ENCODE results near the gene SPATA2L.
"Not testable (repeated sequence)": the region's sequence is repeated elsewhere in the genome, so short reads cannot be mapped to it uniquely, and the experiment has no call there.

The SPATA2L gene

DNA sequence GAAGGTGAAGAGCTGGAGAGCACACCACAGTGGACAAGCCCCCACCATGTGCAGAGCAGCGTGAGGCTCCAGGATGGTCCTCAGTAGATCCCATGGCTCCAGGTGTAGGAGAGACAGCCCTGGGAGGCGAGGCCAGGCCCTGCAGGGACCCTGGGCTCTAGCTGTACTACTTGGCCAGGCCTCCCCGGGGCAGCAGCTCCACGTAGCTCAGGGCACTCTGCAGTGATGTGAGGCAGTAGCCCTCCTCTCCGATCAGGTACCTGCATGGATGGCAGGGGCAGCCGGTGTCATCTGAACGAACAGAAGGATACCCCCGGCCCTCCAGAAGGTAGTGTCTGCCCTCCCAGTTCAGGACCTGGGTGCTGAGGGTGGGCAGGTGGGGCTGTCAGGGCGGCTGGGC, 6.2 kb upstream of the SPATA2L start:
- DNase-seq (ENCODE audit: low spot score): no peak

DNA sequence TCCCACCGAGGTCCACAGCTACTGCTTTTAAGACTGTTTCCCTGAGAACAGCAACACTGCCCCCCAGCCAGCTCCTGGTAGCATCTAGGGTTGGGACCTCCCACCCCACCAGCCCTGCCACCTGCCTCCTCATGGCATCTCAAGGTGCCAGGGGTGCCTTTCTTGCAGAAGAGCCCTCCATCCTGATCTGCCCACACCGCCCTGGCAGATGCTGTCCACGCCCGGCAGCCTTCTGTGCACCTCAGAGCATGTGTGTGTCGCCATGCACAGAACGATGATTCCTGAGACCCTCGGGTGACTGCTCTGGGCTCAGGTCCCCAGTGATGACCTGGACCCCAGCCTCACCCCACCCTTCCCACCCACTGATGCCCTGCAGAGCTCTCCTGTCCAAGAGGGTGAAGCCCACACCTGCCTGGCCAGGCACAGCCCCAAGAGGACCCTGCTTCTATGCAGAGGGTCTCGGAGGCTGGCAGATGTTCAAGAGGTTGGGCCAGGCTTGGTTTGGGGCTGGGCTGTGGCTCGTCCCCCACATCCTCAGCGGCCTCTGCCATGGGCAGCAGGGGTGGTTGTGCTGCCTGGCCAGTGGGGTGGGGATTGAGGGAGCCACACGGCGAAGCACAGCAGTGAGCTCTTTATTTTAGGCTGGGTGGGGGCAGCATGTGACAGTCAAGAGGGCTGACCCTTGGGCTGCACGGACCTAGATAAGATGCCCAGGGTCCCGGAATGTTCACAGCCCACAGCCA, 5.2 kb upstream of the SPATA2L start:
- no peak for DNase-seq (ENCODE audit: low spot score)

DNA sequence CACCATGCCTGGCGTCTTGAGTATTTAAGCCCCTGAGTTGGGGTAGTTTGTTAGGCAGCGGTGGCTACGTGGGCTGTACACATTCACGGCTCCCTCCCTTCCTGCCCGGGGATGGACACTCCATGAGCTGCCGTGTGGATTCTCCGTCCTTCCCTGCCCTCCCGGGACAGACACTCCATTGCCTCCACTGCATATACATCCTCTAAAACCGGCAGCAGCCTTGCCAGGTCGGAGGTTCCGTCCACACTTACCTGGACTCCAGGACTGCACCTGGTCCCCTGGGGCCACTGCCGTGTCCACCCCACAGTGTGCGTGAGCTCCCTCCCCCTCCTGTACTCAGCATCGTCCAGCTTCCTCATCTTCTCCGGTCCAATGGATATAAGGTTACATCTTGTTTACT, 3.5 kb upstream of the SPATA2L start:
- no peak for DNase-seq (ENCODE audit: low spot score)

DNA sequence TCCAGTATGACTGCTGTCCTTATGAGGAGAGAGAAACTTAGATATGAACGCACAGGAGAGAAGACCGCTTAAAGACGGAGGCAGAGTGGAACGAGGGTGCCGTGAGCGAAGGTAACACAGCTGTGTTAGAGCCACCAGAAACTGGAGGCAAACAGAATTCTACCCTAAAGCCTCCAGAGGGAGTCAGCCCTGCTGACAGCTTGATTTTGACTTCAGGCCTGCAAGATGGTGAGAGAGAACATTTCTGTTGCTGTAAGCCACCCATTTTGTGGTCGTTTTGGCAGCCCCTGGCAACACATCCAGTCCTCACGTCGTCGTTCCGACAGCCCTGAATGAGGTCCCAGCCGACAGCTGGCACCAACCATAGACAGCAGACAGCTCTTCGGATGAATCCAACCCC, 2.8 kb upstream of the SPATA2L start:
- no peak for DNase-seq (ENCODE audit: low spot score)

DNA sequence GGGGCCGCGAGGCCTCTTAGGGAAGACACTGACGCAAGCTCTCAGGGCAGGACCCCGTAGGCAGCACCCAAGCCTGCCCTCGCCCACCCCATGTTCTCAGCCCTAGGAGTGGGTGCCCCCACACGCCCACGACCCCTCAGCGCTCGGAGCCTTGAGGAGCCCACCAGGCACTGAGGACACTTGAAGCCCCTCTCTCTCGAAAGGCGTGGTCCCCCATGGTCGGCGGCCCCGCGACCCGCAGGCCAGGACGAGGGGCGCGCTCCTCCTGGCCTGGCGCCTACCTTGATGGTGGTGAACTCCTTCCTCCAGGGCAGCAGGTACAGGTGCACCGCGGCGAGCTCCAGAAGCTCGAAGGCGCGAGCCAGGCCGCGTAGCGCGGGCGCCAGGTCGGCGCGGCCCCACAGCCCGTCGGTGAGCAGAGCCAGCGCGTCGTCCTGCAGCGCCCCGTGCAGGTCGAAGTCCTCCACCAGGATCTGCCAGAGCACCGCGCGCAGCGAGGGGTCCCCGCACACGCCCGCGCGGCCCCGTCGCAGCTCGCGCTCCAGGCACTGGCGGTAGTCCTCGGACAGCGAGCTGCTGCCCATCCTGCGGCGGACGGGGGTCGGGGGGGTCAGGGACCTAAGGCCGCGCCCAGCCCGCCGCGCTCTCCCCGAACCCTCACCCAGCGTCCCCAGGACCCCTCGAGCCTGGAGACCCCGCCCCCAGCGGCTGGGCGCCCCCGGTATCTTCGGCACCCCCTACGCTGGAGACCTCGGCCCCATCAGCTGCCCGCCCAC, 668 bp downstream of the SPATA2L start:
- peak; percentile 64 for DNase-seq (ENCODE audit: low spot score)

DNA sequence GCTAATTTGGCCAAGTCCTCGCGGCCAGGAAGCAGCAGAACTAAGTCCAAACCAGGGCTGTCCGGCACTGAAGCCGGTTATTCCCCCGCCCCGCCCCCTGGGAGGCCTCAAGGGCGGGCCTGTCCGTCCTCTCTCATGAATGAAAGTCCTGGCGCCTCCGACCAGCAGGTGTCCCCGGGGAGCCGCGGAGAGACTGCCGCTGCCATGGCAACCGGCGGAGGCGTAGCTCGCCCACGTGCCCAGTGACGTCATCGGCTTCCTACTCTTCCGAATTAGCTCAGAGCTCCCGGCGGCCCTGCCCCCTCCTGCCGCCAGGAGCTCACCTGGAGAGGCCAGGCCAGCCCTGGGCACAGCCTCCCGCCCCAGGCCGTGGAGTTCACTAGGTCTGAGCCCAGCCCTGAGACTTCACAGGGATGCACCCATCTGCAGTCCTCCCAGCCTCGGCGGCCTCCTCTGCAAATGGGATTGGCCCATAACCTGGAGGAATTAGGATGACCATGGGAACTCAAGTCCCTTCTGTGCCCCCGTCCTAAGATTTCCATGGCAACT, 1.3 kb downstream of the SPATA2L start:
- DNase-seq (ENCODE audit: low spot score): peak; percentile 99

DNA sequence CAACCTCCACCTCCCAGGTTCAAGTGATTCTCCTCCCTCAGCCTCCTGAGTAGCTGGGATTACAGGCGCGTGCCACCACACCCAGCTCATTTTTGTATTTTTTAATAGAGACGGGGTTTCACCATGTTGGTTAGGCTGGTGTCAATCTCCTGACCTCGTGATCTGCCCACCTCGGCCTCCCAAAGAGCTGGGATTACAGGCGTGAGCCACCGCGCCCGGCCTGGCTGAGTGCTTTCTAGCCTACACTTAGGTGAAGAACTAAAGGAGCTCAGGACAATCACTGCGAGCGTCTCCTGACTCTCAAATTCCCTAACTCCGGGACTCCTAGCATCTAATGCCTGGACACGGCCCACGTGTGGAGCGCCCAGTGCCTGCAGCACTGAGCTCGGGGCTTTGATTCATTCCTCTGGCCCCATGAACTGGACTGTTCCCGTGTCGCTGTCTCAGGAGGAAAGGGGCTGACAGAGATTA, 1.8 kb downstream of the SPATA2L start:
- DNase-seq (ENCODE audit: low spot score): not testable (repeated sequence)

DNA sequence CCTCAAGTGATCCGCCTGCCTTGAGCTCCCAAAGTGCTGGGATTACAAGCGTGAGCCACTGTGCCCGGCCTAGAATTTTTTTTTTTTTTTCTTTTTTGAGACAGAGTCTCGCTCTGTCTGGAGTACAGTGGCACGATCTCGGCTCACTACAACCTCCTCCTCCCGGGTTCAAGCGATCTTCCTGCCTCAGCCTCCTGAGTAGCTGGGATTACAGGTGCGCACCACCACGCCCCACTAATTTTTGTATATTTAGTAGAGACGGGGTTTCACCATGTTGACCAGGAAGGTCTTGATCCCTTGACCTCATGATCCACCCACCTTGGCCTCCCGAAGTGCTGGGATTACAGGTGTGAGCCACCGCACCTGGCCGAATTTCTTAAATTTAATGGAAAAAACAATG, 2.8 kb downstream of the SPATA2L start:
- not testable (repeated sequence) for DNase-seq (ENCODE audit: low spot score)

DNA sequence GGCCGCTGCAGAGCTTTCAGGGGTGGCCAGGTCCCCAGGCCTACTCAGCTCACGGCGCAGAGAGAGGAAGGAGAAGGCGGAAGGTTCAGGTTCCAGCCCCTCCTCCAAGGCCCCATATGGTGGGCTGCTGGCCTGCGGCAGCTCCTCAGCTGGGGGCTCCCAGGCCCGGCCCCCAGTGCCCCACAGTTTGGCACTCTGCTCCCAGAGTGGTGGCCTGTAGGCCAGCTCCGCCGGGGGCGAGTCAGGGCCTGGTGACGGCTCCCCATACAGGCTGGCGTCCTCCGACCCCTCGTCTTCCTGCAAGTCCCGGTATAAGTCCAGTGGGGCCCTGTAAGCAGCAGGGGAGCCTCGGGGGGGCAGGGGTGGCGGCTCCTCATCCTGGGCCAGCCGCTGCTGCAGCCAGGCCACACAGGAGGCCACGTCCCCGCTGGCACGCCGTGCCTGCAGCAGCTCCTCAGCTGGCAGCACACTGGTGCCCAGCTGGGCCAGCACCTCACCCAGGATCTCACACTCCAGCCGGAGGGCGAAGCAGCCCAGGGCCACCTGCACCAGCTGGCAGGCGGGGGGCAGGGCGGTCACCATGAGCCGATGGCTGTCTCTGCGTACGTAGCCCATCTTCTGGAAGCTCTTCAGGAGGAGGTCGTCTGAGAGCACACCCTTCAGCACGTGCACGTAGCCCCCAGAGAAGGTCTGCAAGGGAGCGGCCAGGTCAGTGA, 3.7 kb downstream of the SPATA2L start:
- no peak for DNase-seq (ENCODE audit: low spot score)

DNA sequence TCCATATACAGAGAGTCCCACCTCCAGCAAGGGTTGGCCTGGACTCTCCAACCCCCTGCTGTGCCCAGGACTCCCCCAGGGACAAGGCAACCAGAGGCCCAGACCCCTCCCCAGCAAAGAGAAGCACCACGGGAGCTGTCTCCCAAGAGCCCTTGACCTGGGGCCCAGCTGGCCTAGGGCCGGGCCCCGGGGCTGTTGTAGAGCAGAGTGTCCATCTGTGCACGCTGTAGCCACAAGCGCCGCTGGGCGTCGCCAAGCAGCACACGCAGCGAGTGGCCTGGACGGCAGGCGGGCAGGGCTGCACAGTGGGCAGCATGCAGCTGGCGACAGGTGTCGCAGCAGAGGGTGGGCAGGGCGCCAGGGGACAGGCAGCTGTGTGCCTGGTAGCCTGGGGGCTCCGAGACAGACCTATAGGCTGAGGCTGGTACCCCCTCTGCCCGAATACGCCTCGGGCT, 4.3 kb downstream of the SPATA2L start:
- DNase-seq (ENCODE audit: low spot score): no peak

DNA sequence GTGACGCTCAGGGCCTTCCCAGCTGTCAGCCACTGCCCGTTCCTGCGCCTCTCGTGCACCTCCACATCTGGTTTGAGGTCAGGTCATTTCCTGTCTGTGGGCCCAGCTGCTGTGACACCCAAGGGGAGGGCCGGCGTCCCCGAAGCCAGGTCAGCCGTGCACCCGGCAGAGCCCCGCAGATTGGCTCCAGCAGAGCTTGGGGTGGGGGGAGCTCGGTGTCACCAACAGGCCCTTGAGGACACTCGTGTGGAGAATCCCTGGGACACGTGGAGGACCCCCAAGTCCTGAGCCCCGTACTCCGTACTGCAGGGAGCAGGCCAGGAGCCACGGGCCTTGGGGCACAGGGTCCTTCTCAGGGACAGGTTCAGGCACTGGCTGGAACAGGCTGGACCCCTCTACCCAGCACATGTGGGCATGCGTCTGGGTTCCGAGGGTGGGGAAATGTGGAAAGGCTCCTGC, 4.8 kb downstream of the SPATA2L start:
- no peak for DNase-seq (ENCODE audit: low spot score)

DNA sequence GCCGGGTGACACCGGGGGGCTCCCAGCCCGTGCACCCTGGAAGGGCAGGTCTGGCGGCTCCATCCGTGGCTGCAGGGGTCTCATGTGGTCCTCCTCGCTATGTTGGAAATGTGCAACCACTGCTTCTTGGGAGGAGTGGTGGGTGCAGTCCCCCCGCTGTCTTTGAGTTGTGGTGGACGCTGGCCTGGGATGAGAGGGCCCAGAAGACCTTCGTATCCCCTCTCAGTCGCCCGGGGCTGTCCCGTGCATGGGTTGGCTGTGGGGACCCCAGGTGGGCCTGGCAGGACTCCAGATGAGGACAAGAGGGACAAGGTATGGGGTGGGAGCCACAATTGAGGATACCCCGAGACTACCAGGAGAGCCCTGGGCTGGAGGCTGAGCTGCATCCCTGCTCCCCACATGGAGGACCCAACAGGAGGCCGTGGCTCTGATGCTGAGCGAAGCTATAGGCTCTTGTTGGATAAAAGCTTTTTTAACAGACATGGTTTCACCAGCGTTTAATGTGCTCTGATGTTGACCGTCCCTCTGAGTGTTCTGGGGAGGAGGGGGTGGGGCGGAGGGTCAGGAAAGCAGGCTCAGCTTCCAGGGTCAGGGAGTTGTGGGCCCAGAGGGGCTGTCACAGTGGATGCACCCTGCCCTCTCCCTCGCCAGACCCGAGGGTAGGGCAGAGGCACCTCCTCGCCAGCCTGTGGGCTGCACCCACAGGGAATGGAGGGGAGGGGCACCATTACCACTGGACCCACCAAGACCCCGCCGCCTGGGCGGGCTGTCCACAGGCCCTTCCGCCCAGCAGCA, 5.4 kb downstream of the SPATA2L start:
- DNase-seq (ENCODE audit: low spot score): no peak

DNA sequence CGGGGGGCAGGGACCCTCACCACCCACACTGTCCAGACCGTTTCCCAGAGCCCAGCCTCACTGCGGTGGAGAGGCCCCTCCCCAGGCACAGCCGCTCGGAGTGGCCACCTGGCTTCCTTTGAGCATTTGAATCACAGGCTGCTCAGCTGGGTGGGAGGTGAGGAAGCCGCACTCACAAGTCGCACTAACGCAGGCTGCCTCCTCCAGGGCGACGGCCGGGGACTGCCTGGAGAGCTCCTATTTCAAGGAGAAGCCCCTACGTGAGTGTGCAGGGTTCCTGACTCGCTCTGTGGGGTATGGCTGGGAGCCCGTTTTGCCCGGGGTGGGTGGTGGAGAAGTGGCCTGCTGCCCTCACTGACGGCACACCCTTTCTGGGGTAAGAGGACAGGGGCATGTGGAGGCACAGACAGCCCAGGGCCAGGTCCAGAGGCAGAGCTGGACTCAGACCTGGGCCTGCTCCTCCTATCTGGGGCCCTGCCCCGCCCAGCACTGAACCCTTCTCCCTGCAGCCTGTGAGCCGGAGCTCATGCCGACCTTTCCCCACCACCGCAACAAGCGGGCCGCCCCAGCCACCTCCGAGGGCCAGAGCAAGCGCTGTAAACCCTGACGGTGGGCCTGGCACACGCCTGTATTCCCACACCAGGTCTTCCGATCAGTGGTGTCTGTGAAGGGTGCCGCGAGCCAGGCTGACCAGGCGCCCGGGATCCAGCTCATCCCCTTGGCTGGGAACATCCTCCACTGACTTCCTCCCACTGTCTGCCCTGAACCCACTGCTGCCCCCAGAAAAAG, 6.2 kb downstream of the SPATA2L start:
- DNase-seq (ENCODE audit: low spot score): no peak

DNA sequence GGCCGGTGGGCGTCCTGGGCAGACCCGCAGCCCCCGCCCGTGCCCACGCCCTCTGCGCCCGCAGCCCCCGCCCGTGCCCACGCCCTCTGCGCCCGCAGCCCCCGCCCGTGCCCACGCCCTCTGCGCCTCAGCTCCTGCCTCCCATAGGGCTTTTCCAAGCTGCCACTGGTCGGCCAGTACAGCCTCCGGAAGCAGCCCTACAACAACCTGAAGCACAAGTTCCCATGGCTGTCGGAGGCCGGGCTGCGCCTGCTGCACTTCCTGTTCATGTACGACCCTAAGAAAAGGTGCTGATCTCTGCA, 6.8 kb downstream of the SPATA2L start:
- DNase-seq (ENCODE audit: low spot score): peak; percentile 48

DNA sequence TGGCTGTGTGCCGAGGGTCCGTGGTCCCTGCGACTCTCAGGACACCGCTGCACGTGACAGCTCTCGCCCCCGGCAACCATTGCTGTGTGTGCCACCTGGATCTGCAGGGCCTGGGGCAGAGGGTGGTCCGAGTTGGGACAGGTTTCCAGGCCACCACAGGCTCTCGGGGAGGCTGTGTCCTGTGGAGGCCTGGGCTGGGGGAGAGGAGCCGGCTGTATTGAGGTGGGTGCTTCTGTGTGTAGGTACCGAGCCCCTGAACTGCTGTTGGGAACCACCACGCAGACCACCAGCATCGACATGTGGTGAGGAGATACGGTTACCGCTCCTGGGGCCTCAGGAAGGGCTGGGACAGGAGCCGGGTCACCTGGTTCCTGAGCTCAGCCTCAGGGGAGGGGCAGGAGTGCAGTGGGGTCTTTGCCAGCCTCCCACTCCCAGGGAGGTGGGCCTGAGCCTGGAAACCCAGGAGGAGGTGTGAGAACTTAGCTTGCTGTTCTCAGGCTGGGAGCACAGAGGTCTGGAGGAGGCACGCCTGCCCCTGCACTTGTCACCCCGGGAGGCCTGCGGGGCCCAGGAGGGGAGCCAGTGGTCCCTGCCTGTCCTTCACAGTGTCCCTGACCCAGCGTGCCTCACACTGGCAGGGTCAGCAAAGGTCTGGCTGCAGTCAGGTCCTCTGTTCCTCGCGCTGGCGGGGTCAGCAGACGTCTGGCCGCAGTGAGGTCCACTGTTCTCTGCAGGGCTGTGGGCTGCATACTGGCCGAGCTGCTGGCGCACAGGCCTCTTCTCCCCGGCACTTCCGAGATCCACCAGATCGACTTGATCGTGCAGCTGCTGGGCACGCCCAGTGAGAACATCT, 7.3 kb downstream of the SPATA2L start:
- DNase-seq (ENCODE audit: low spot score): no peak

DNA sequence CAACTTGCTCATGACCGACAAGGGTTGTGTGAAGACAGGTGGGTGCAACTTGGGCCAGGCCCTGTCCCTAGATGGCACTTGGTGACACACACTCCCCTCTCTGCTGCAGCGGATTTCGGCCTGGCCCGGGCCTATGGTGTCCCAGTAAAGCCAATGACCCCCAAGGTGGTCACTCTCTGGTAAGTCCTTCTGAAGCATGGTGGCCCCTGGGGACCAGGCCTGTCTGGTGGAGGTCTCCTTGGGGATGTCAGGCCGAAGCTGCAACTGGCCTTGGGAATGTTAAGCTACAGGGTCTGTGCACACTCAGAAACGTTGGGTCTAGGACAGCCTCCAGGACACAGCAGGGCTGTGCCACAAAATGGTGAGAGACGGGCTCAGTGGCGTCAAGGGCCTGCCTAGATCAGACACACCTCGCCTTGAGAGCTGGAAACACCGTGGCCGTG, 8.2 kb downstream of the SPATA2L start:
- no peak for DNase-seq (ENCODE audit: low spot score)

DNA sequence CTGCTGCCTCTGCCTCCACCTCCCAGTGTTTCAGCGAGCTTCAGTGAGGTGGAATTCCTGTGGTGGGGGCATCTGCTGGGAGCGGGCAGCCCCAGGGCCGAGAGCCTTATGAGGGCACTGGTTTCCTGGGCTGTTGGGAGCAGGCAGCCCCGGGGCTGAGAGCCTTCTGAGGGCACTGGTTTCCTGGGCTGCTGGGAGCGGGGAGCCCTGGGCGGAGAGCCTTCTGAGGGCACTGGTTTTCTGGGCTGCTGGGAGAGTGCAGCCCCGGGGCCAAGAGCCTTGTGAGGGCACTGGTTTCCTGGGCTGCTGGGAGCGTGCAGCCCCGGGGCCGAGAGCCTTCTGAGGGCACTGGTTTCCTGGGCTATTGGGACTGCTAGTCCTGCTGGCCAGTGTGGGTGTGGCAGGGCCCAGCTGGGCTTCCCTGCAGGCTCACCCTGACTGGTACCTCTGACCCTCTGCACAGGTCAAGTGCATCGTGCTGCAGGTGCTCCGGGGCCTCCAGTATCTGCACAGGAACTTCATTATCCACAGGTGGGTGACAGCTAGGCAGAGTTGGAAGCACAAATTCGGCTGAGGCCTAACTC, 9.4 kb downstream of the SPATA2L start:
- DNase-seq (ENCODE audit: low spot score): no peak

DNA sequence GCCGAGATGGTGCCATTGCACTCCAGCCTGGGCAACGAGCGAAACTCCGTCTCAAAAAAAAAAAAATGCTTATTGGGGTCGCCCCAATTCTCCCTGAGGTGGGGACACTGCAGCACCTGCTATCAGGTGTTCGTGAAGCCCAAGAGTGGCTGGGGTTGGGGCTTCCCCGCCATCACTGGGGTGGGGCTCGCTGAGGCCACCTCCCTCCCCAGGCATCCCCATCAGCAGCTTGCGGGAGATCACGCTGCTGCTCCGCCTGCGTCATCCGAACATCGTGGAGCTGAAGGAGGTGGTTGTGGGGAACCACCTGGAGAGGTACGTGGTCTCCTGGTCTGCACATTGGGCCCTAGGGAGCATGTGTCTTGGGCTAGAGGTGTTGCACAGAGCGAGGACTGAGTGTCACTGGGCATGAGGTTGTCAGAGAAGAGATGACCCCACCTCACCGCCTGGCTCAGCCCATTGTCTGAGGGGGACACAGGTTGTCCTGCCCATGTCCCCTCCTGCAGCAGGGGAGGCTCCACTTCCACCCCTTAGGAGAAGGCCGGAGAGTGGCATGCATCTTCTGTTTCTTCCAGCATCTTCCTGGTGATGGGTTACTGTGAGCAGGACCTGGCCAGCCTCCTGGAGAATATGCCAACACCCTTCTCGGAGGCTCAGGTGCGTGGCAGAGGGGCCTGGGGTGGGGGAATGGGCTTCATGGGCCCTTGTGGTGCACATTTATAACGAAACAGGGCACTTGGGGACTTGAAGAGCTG, 10.1 kb downstream of the SPATA2L start:
- DNase-seq (ENCODE audit: low spot score): no peak

All from SW480 (cell line).